Panc1 (cell line): ENCODE measurements around the gene EBLN2. TPM values are rescaled to one million over a fixed set of nuclear protein-coding genes. Genes with fewer than 3 reads are reported as not detected.

Experiments used
- ATAC-seq: fragments of 200-7000 bp; cut with Tn5 transposase; 2 replicates; pipeline ENCODE4 v1.9.1; 2020; ENCODE audit warnings: mild to moderate bottlenecking, moderate library complexity
- BruUV-seq: library from RNA; stranded (reverse); fragments of 400-500 nt; replicated peaks from 2 replicates; lab custom pipeline; 2021; lab: Mats Ljungman, UMichigan
- CTCF ChIA-PET: fragments of 300-600 bp; sonication (Branson Sonifier 250); formaldehyde crosslinking; loops from one replicate; lab custom pipeline; 2022; ENCODE audit warnings: antibody characterized with exemption; lab: Charles Lee
- POLR2A ChIA-PET: fragments of 300-600 bp; sonication (Branson Sonifier 250); formaldehyde crosslinking; loops from one replicate; lab custom pipeline; 2022; ENCODE audit warnings: antibody characterized with exemption; lab: Charles Lee
- DNase-seq: peaks from one replicate; pipeline ENCODE4 v3.0.0-alpha.2; 2010; ENCODE audit warnings: low read depth, low spot score
- H3K27ac ChIP-seq: 2 replicates; pipeline ENCODE4 v1.5.1; 2011; ENCODE audit warnings: mild to moderate bottlenecking, low read length, inconsistent platforms
- H3K27me3 ChIP-seq: fragments of 200-500 bp; sonication (Bioruptor generic); 2 replicates; pipeline ENCODE4 v1.6.0; 2014; ENCODE audit warnings: low read length, inconsistent platforms; ENCODE audit not compliant: control insufficient read depth, insufficient read depth
- H3K36me3 ChIP-seq: fragments of 200-500 bp; sonication (Bioruptor generic); 2 replicates; pipeline ENCODE4 v1.5.1; 2014; ENCODE audit warnings: inconsistent platforms, mild to moderate bottlenecking, low read length, moderate library complexity; ENCODE audit not compliant: control insufficient read depth, insufficient read depth
- H3K4me1 ChIP-seq: 2 replicates; pipeline ENCODE4 v1.5.1; 2011; ENCODE audit warnings: inconsistent platforms, mild to moderate bottlenecking, low read length, moderate library complexity; ENCODE audit not compliant: control insufficient read depth, insufficient read depth
- H3K4me3 ChIP-seq, 2 experiments: 2 replicates each; pipeline ENCODE4 v1.5.1; 2011 to 2012; ENCODE audit warnings: low read depth in 2 of 2, low read length in 2 of 2, mild to moderate bottlenecking in 2 of 2, inconsistent platforms in 1 of 2, moderate library complexity in 1 of 2
- H3K9me3 ChIP-seq: fragments of 200-500 bp; sonication (Bioruptor generic); 2 replicates; pipeline ENCODE4 v1.5.1; 2014; ENCODE audit warnings: low read depth, mild to moderate bottlenecking, inconsistent platforms, low read length, moderate library complexity; ENCODE audit not compliant: control insufficient read depth, insufficient read depth
- CTCF ChIP-seq: fragments of 450-650 bp; IDR thresholded peaks from 2 replicates; pipeline ENCODE4 v1.5.1; 2017; ENCODE audit warnings: mild to moderate bottlenecking
- POLR2AphosphoS5 ChIP-seq: IDR thresholded peaks from 2 replicates; pipeline ENCODE4 v1.6.1; 2012; ENCODE audit warnings: mild to moderate bottlenecking, low read depth, low read length, moderate library complexity
- REST ChIP-seq, 2 experiments: IDR thresholded peaks; 2 replicates each; pipeline ENCODE4 v1.6.1; 2011 to 2012; ENCODE audit warnings: low read depth in 2 of 2, control low read depth in 1 of 2, low read length in 1 of 2, mild to moderate bottlenecking in 1 of 2, moderate library complexity in 1 of 2; ENCODE audit not compliant: insufficient read depth in 1 of 2
- SIN3A ChIP-seq: IDR thresholded peaks from 2 replicates; pipeline ENCODE4 v1.6.1; 2012; ENCODE audit warnings: low read depth, mild to moderate bottlenecking, low read length, moderate library complexity, borderline replicate concordance; ENCODE audit not compliant: insufficient read depth
- TCF7L2 ChIP-seq: IDR thresholded peaks from 2 replicates; pipeline ENCODE4 v1.6.1; 2011; ENCODE audit warnings: mild to moderate bottlenecking, low read depth, low read length, inconsistent platforms
- in situ Hi-C: cut with HindIII; loops from 2 replicates; pipeline ENCODE4 v1.10.0; 2016; ENCODE audit warnings: low sequenced_read_pairs, low pct_unique_long_range_greater_than_20kb
- intact Hi-C: fragments of 100-400 bp; cut with micrococcal nuclease; formaldehyde crosslinking; loops from one replicate; pipeline ENCODE4 v1.10.0; 2022; ENCODE audit not compliant: unreplicated experiment
- total RNA-seq: library from RNA; stranded (reverse); gene quantifications from one replicate; pipeline ENCODE4 v1.2.1, GENCODE V29; 2021; ENCODE audit not compliant: unreplicated experiment

EBLN2 gene
- total RNA-seq, 1 experiment from 2014 or later, result 1.9 TPM

GRCh38 chr3:73041537-73041936, 19.9 kb upstream of the EBLN2 start:
- ChIA-PET POLR2A (no interaction called here), CTCF (no interaction called here)
- Histone ChIP-seq H3K4me1 (peaks cover 12% of the 10 kb centered on the region; the same call in 1 of the 2 replicates), H3K27me3 (no peaks in the 10 kb centered on the region), H3K4me3 (no peak overlapping the region), H3K9me3 (no peaks in the 10 kb centered on the region), H3K36me3 (no peaks in the 10 kb centered on the region), H3K27ac (no peak overlapping the region)
- intact Hi-C loops (no loop called here), in situ Hi-C loops (no loop called here)
- no peak for ATAC-seq
- no peak for DNase-seq
- no TSS peak for BruUV-seq
- TF ChIP-seq CTCF, result no peak
- TF ChIP-seq SIN3A, result no peak
- TF ChIP-seq TCF7L2, result no peak
- no peak for TF ChIP-seq REST (IDR thresholded peaks at IDR 0.05; ENCODE audit: insufficient read depth in 1 of 2, low read depth in 2 of 2, low read length in 1 of 2)
- TF ChIP-seq POLR2AphosphoS5, result no peak

GRCh38 chr3:73043414-73043813, 18.0 kb upstream of the EBLN2 start:
- no peaks in the 10 kb centered on the region for H3K36me3 ChIP-seq
- no peaks in the 10 kb centered on the region for H3K27me3 ChIP-seq
- H3K27ac ChIP-seq, result no peak overlapping the region
- POLR2A ChIA-PET, result no interaction called here
- no peaks in the 10 kb centered on the region for H3K9me3 ChIP-seq
- intact Hi-C loops (no loop called here), in situ Hi-C loops (no loop called here)
- CTCF ChIA-PET, result no interaction called here
- BruUV-seq, result no TSS peak
- 0 out of 2 replicates have a peak, but pooled peaks cover 7% of the 10 kb centered on the region for H3K4me1 ChIP-seq
- H3K4me3 ChIP-seq, result no peak overlapping the region
- TF ChIP-seq TCF7L2 (no peak), REST (IDR thresholded peaks at IDR 0.05; ENCODE audit: insufficient read depth in 1 of 2, low read depth in 2 of 2, low read length in 1 of 2) (no peak), POLR2AphosphoS5 (no peak), SIN3A (no peak), CTCF (no peak)
- ATAC-seq (no peak), DNase-seq (no peak)
